ENCODE data around the gene MTA3.

DNA sequence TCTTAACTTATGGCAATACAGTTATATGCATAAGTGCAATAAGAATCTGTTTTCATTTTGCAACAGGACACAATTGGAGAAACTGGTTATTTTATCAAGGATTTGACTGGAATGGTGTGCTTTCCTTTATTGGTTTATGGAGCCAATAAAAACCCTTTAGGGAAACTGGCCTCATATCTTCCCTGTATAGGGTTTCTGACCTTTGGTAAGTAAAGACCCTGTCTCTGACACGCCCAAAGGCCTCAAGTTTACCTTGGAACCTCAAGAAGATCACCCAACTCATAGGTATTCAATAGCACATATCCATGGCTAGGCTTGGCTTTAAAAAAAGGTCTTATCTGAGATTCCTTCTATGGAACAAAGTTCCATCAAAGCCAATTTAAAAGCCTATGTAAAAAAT lies 212.7 kb downstream of the MTA3 start:
- TF ChIP-seq, protein P1, sequence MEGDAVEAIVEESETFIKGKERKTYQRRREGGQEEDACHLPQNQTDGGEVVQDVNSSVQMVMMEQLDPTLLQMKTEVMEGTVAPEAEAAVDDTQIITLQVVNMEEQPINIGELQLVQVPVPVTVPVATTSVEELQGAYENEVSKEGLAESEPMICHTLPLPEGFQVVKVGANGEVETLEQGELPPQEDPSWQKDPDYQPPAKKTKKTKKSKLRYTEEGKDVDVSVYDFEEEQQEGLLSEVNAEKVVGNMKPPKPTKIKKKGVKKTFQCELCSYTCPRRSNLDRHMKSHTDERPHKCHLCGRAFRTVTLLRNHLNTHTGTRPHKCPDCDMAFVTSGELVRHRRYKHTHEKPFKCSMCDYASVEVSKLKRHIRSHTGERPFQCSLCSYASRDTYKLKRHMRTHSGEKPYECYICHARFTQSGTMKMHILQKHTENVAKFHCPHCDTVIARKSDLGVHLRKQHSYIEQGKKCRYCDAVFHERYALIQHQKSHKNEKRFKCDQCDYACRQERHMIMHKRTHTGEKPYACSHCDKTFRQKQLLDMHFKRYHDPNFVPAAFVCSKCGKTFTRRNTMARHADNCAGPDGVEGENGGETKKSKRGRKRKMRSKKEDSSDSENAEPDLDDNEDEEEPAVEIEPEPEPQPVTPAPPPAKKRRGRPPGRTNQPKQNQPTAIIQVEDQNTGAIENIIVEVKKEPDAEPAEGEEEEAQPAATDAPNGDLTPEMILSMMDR (IDR thresholded peaks at IDR 0.05): no peak
- no peak for TF ChIP-seq POLR2A (IDR thresholded peaks at IDR 0.05)
